RWPE1 (cell line): ENCODE measurements around the gene ADCY4.
A peak's percentile ranks its signal among the peaks of the same experiment; 100 is the strongest.

ENCODE experiments used
- CTCF ChIA-PET: fragments of 350-600 bp; sonication (Branson Sonifier 250); formaldehyde crosslinking; extraction: SDS; loops from one replicate; lab custom pipeline; 2021; lab: Yijun Ruan, JAX
- POLR2A ChIA-PET: fragments of 400-600 bp; formaldehyde crosslinking; extraction: SDS; loops from one replicate; lab custom pipeline; 2020; ENCODE audit warnings: antibody characterized with exemption; ENCODE audit not compliant: low non-redundant PET; lab: Yijun Ruan, JAX
- DNase-seq: peaks from one replicate; pipeline ENCODE4 v3.0.0; 2012; ENCODE audit warnings: low spot score
- H3K27ac ChIP-seq: fragments of 450-650 bp; 2 replicates; pipeline ENCODE4 v1.5.1; 2017
- TF ChIP-seq, protein P1 (sequence below): fragments of 450-650 bp; conservative IDR thresholded peaks from 2 replicates; pipeline ENCODE4 v1.5.1; 2017; ENCODE audit warnings: low read depth, mild to moderate bottlenecking

The ADCY4 gene

DNA sequence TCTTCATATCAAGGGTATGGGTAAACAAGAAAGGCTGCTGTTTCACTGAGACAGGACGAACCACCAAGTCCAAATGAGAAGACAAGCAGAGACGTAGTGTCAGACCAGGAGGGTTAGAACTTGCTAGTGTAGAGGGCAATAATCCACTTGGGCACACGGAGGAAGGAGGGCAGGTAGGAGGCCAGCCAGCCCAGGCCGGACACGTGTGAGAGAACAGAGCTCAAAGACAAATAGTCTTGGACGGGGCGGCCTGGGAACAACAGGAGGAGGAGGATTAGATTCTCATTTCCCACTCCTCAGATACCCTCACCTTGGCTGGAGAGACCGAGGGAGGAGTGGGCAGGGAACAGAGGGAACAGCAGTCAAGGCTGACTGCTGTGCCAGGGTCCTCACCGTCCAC lies 44.1 kb downstream of the ADCY4 start:
- H3K27ac ChIP-seq = peak overlapping the region; percentile 34
- ChIA-PET CTCF (interaction anchor here (0.6 kb wide), 1 partner anchor 11 kb away, joined by 3 read pairs; no protein-coding TSS in a partner anchor), POLR2A (no interaction called here)
- TF ChIP-seq, protein P1, sequence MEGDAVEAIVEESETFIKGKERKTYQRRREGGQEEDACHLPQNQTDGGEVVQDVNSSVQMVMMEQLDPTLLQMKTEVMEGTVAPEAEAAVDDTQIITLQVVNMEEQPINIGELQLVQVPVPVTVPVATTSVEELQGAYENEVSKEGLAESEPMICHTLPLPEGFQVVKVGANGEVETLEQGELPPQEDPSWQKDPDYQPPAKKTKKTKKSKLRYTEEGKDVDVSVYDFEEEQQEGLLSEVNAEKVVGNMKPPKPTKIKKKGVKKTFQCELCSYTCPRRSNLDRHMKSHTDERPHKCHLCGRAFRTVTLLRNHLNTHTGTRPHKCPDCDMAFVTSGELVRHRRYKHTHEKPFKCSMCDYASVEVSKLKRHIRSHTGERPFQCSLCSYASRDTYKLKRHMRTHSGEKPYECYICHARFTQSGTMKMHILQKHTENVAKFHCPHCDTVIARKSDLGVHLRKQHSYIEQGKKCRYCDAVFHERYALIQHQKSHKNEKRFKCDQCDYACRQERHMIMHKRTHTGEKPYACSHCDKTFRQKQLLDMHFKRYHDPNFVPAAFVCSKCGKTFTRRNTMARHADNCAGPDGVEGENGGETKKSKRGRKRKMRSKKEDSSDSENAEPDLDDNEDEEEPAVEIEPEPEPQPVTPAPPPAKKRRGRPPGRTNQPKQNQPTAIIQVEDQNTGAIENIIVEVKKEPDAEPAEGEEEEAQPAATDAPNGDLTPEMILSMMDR = no peak
- no peak for DNase-seq

DNA sequence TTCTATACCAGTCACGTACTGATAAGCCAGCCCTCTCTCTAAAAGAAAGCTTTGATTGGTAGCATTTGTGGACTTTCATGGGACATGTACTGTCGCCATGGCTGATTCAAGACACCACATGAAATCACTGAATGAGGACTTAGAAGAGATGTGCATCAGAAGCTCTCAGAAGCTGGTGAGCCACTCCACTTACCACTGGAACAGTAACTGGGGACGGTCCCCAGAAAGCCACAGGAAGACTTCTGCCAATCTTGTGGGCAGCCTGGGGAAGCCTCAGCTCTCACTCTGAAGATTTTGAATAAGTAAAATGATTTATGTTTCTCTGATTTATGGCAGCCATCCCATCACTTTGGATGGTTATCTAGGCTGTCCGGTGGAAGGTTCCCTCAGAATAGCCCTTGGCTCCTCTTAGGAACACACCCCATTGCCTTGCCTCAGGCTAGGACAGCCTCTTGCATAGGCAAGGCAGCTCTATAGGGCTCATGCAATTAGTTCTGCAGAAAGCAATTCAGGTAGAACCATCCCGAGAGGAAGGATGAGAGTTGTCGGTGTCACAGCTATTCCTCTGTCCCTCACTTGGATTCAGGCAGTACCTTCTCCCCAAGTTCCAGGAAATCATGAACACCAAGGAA lies 45.1 kb downstream of the ADCY4 start:
- no peak overlapping the region for H3K27ac ChIP-seq
- CTCF ChIA-PET = interaction anchor here (0.6 kb wide), 1 partner anchor 17 kb away, joined by 4 read pairs; no protein-coding TSS in a partner anchor
- POLR2A ChIA-PET = interaction anchor here (0.6 kb wide), 1 partner anchor 49 kb away, joined by 3 read pairs; no protein-coding TSS in a partner anchor
- TF ChIP-seq, protein P1 = no peak
- no peak for DNase-seq

DNA sequence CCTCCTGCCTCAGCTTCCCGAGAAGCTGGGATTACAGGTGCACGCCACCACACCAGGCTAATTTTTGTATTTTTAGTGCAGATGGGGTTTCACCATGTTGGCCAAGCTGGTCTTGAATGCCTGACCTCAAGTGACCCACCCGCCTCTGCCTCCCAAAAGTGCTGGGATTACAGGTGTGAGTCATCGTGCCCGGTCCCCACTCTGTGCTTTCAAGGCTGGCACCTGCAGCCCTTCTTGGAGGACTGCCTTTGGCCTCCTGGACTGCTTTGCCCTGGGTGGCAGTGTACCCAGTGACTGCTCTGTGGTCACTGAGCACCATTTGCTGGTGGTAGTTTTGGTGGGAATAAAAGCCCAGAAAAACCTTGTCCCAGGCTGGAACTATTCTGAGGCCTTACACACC lies 47.9 kb downstream of the ADCY4 start:
- ChIA-PET POLR2A (interaction anchor here (0.9 kb wide), 1 partner anchor 45 kb away, joined by 4 read pairs; the partner anchor contains the start of gene TINF2), CTCF (interaction anchor here (0.6 to 0.7 kb wide), 2 partner anchors 9 to 10 kb away, joined by 3 read pairs; no protein-coding TSS in a partner anchor)
- TF ChIP-seq, protein P1 = no peak
- no peak for DNase-seq
- H3K27ac ChIP-seq = peak overlapping the region; percentile 71

DNA sequence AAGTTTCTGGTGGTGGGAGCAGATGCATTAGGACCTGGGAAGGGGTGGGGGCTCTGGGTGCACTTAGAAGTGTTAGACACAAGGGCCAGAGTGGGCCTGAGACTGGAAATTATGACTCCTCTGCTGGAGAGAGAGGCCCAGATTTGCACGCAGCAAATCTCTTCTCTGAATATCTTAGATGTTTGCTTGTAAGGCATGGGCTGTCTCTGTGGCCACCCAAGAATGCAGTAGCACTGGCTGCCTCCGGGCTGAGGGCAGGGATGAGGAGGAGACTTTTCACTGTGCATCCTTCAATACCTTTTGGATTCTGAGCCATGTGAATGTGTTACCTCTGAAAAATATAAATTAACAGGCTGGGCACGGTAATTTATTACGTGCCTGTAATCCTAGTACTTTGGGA lies 49.5 kb downstream of the ADCY4 start:
- TF ChIP-seq, protein P1 = no peak
- ChIA-PET CTCF (no interaction called here), POLR2A (no interaction called here)
- no peak for DNase-seq
- H3K27ac ChIP-seq = peak overlapping the region; percentile 71

GRCh38 chr14:24284501-24285035 lies 50.3 kb downstream of the ADCY4 start:
- ChIA-PET CTCF (interaction anchor here (0.6 to 1.4 kb wide), 2 partner anchors 40 to 42 kb away, joined by 3 read pairs; partner anchors contain the start of gene TINF2), POLR2A (interaction anchor here (1.0 to 1.2 kb wide), 2 partner anchors 11 to 14 kb away, joined by 3 read pairs; no protein-coding TSS in a partner anchor)
- no peak for DNase-seq
- H3K27ac ChIP-seq = peak overlapping the region; percentile 71
- TF ChIP-seq, protein P1 = no peak

GRCh38 chr14:24283796-24284460 lies 50.9 kb downstream of the ADCY4 start:
- ChIA-PET POLR2A (interaction anchor here (0.8 to 1.2 kb wide), 3 partner anchors 9 to 13 kb away, joined by 3 to 13 read pairs (median 3); no protein-coding TSS in a partner anchor), CTCF (interaction anchor here (1.4 kb wide), 2 partner anchors 9 to 42 kb away, joined by 3 to 4 read pairs; partner anchors contain the start of gene TINF2)
- DNase-seq = no peak
- H3K27ac ChIP-seq = peak overlapping the region; percentile 71
- TF ChIP-seq, protein P1 = no peak
